NCI-H69 (cell line): Measurements from ENCODE around the gene ARHGEF28.

Source experiments
- DNase-seq: peaks from one replicate; lab custom pipeline; 2025; lab: John Stamatoyannopoulos, UW

Gene ARHGEF28

DNA sequence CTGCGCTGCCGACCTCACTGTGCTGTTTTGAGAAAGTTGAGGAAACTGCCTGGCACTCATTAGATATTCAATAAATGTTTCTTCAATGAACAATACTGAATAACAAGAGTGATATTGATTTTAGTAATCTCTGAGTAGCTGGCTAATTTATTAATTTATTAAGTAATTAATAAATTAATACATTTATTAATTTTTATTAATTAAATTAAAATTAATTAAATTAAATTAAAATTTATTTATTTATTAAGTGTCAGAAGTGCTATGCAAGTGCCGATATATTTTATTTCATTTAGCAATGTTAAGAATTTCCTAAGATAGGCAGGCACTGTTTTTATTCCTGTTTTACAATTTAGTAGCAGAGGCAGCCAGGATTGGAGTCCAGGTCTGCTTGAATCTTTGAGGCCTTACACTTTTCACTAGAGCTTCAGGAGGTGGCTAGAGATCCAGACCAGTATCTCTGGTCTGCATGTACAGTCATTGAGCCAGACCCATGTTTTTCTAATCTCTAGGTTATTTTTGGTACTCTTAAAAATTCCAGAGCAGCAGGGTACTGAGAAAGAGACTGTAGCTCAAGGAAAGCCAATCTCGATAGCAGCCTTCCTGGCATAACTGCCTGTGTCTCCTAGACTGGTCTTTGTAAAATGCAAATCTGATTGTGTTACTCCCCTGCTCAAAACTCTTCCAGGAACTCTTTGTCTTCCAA is 109.2 kb downstream of the ARHGEF28 start:
- DNase-seq, result no peak

- no peak for DNase-seq
Observed at GRCh38 chr5:73739650-73740049, 113.7 kb downstream of the ARHGEF28 start.

DNA sequence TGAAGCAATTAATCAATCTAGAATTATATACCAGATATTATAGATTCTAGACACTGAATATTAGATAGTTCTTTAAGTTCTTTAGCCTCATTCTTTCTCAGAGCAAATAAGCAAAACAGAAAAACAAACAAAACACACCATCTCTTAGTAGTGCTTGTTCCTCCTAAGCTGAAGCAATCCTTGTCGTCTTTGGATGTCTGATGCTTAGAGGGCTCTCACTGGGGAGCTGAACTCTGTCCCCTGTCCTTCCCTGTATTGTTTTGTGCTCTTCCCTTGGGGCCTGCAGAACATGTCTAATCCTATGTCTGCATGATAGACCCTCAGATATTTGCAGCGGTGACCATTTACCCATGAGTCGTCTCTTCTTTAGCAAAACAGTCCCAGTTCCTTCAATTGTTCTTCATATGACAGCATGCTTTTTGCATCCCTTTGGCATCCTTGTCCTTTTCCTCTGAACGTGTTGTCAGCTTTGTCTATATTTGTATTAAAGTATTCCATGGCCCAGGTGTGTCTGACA is 114.3 kb downstream of the ARHGEF28 start:
- DNase-seq, result no peak

GRCh38 chr5:73743161-73743560 is 117.2 kb downstream of the ARHGEF28 start:
- no peak for DNase-seq

GRCh38 chr5:73745836-73746235 is 119.8 kb downstream of the ARHGEF28 start:
- DNase-seq, result no peak

GRCh38 chr5:73746608-73747007 is 120.6 kb downstream of the ARHGEF28 start:
- DNase-seq, result no peak

GRCh38 chr5:73747696-73748380 is 121.8 kb downstream of the ARHGEF28 start:
- DNase-seq, result peak; percentile 55

DNA sequence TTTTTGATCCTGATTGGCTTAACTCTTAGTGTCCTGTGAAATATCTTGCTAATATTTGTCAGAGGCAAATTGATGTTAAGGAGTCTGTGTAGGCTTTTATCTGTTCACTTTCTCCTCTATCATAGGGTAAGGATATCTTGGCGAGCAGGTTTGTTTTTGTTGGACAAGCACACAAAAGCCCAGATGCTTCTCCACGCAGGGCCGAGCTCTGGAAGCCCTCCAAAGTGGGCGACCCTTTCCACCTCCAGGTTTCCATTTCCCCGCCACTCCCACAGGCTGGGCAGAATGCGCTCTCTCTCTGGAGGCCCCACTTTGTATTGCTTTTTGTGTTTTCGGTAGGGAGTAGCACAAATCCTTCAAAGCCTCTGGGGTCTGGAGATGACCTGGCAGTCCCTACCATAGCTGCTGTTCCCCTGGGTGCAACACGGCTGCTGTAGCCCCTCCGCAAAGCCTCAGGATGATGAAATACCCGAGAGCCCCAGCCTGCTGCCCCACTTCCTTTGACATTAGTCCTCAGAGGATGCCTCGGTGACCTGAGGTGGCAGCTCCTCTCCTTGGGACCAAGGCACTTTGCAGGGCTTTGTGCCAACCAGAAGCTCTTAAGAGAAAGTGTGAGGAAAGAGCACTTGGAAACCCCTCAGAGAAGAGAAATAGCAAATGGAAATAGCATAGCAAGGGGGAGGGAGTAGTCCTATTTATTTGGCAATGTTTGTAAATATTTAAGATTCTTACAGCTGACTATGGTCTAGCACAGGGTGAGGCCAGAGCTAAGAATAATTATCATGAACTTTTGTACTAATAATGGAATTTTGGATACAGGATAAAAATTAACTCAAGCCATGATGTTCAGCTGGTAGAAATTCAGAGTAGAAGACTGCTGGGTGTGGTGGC is 122.8 kb downstream of the ARHGEF28 start:
- DNase-seq, result peak; percentile 73

GRCh38 chr5:73749485-73750270 is 123.7 kb downstream of the ARHGEF28 start:
- DNase-seq, result no peak

GRCh38 chr5:73751254-73751914 is 125.4 kb downstream of the ARHGEF28 start:
- no peak for DNase-seq

- DNase-seq, result peak; percentile 39
Observed at GRCh38 chr5:73754254-73754653, 128.3 kb downstream of the ARHGEF28 start.

DNA sequence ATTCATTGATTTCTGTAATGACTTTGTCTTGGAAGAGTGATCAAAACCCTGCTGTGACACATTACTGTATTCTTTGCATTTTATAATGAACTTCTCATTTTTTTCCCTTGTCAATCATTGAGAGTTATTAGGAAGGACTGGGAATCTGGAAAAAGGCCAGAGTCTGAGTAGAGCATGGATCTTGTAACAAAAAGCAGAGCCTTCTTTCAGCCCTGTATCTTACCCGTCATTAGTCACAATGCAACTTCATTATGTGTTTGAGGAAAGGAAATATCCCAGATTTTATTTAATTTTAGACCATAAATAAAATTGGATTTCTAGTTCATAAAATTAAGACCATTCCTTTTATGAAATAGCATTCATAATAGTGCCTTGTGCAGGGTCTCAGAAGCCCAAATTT is 131.4 kb downstream of the ARHGEF28 start:
- DNase-seq, result peak; percentile 25

GRCh38 chr5:73759771-73760170 is 133.8 kb downstream of the ARHGEF28 start:
- peak; percentile 50 for DNase-seq

DNA sequence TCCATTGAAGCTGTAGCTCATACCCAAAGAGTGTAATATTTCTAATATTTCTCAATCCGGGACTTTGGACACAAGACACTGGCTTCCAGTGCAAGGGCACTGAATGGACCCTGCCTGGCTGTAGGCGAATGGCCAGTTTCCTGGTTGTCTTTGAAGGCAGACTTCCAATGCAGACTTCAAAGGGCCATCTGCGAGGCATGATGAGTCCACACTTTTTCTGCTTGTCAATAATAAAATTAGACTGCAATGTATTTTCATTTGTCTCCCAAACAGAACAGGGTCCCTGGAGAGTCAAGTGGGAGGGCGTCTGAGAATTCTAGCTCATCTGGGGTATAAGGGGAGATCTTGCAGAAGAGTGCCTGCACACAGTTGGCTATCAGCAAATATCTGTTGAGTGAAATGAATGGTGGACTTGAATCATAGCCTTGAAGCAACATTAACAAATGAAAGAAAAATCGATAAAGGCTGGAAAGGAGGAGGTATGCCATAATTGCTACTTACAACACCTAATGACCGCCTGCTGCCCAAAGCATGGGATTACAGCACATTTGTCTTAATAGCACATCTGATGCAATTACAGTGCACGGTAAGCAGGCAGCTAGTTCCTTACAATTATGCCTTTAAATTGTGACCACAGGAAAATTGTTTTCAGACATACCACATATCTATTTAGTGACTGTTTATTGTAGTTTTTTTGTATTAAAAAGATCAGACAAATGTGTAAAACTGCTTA is 137.5 kb downstream of the ARHGEF28 start:
- DNase-seq, result peak; percentile 96

- DNase-seq, result no peak
Observed at GRCh38 chr5:73764586-73764985, 138.6 kb downstream of the ARHGEF28 start.

GRCh38 chr5:73764996-73765395 is 139.0 kb downstream of the ARHGEF28 start:
- no peak for DNase-seq

- DNase-seq, result no peak
Observed at GRCh38 chr5:73766902-73767301, 140.9 kb downstream of the ARHGEF28 start.

- DNase-seq, result peak; percentile 26
Observed at GRCh38 chr5:73770172-73771025, 144.4 kb downstream of the ARHGEF28 start.

- no peak for DNase-seq
Observed at GRCh38 chr5:73774924-73775323, 148.9 kb downstream of the ARHGEF28 start.
